Muscle layer of duodenum (tissue), 2 donors: ENCODE data around the gene FAM53B.

Source experiments
- H3K27ac ChIP-seq: one replicate; pipeline ENCODE4 v1.7.0; 2013; ENCODE audit warnings: mild to moderate bottlenecking, low read length
- H3K27me3 ChIP-seq: one replicate; pipeline ENCODE4 v1.7.0; 2013; ENCODE audit warnings: low read depth, mild to moderate bottlenecking, control low read depth, low read length
- H3K36me3 ChIP-seq, 2 donors: one replicate each; pipeline ENCODE4 v1.7.0; 2013; ENCODE audit warnings: low read length in 2 of 2, control low read depth in 1 of 2, mild to moderate bottlenecking in 1 of 2; ENCODE audit not compliant: insufficient read depth in 2 of 2, control insufficient read depth in 1 of 2
- H3K4me1 ChIP-seq, 2 donors: one replicate each; pipeline ENCODE4 v1.7.0; 2013; ENCODE audit warnings: low read length in 2 of 2, mild to moderate bottlenecking in 2 of 2, control low read depth in 1 of 2, moderate library complexity in 1 of 2; ENCODE audit not compliant: insufficient read depth in 2 of 2, control insufficient read depth in 1 of 2
- H3K4me3 ChIP-seq, 2 donors: one replicate each; pipeline ENCODE4 v1.7.0; 2013; ENCODE audit warnings: low read length in 2 of 2, low read depth in 1 of 2, mild to moderate bottlenecking in 1 of 2
- H3K9me3 ChIP-seq, 2 donors: one replicate each; pipeline ENCODE4 v1.7.0; 2013; ENCODE audit warnings: low read length in 2 of 2, control low read depth in 1 of 2, mild to moderate bottlenecking in 1 of 2; ENCODE audit not compliant: control insufficient read depth in 1 of 2
- donor health status: healthy.

The FAM53B gene

GRCh38 chr10:124724279-124725027, 19.7 kb downstream of the FAM53B start:
- no peak overlapping the region for H3K4me3 ChIP-seq
- no peaks in the 10 kb centered on the region for H3K36me3 ChIP-seq
- H3K9me3 ChIP-seq, result no peaks in the 10 kb centered on the region
- H3K27ac ChIP-seq, result peak overlapping the region; percentile 68
- H3K4me1 ChIP-seq, result peaks cover 48 to 74% of the 10 kb centered on the region in 2 donors
- no peaks in the 10 kb centered on the region for H3K27me3 ChIP-seq

- H3K27me3 ChIP-seq, result no peaks in the 10 kb centered on the region
- peak overlapping the region; percentile 68 for H3K27ac ChIP-seq
- no peaks in the 10 kb centered on the region for H3K36me3 ChIP-seq
- H3K4me3 ChIP-seq, result no peak overlapping the region
- H3K9me3 ChIP-seq, result no peaks in the 10 kb centered on the region
- H3K4me1 ChIP-seq, result peaks cover 48 to 74% of the 10 kb centered on the region in 2 donors
These were observed 20.4 kb downstream of the FAM53B start for GRCh38 chr10:124723826-124724225.

GRCh38 chr10:124722798-124723783, 21.1 kb downstream of the FAM53B start:
- no peaks in the 10 kb centered on the region for H3K36me3 ChIP-seq
- H3K27ac ChIP-seq, result peak overlapping the region; percentile 68
- H3K4me1 ChIP-seq, result peaks cover 51 to 74% of the 10 kb centered on the region in 2 donors
- H3K9me3 ChIP-seq, result no peaks in the 10 kb centered on the region
- no peak overlapping the region for H3K4me3 ChIP-seq
- no peaks in the 10 kb centered on the region for H3K27me3 ChIP-seq

DNA sequence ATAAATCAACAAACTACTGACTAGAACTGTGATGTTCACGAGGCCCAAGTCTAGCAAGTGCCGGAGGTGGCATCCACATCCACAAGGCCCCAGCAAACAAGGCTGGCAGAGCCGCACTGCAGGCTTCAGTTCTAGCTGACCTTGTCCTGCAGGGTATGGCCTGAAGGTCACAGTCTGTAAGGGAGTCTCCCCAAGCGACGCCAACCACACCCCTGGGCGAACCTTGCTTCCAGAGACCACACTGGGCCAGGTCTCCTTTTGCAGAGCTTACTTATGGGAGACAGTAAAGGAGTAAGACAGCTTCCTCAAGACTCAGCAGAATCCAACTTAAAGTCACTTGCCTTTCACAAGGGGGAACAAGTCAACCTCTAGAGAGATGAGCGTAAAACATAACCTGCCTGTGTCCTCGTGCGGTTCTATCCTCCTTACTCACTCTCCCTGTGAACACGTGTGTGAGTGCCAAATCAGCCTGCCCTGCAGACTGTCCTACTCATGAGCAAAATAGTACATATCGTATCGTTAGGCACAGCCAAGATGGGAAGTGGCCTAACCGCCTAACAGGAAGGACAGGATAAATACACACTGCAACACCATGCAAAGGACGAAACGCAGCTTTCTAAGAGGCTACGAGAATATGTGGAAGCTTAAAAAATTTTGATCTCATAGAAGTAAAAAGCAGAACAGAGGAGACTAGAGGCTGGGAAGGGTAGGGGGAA, 22.7 kb downstream of the FAM53B start:
- Histone ChIP-seq H3K27ac (peak overlapping the region; percentile 60), H3K36me3 (no peaks in the 10 kb centered on the region), H3K9me3 (no peaks in the 10 kb centered on the region), H3K4me1 (peaks cover 50 to 74% of the 10 kb centered on the region in 2 donors), H3K27me3 (no peaks in the 10 kb centered on the region), H3K4me3 (no peak overlapping the region)

GRCh38 chr10:124719213-124719851, 24.8 kb downstream of the FAM53B start:
- no peaks in the 10 kb centered on the region for H3K9me3 ChIP-seq
- H3K4me3 ChIP-seq, result no peak overlapping the region
- H3K4me1 ChIP-seq, result peaks cover 52 to 78% of the 10 kb centered on the region in 2 donors

DNA sequence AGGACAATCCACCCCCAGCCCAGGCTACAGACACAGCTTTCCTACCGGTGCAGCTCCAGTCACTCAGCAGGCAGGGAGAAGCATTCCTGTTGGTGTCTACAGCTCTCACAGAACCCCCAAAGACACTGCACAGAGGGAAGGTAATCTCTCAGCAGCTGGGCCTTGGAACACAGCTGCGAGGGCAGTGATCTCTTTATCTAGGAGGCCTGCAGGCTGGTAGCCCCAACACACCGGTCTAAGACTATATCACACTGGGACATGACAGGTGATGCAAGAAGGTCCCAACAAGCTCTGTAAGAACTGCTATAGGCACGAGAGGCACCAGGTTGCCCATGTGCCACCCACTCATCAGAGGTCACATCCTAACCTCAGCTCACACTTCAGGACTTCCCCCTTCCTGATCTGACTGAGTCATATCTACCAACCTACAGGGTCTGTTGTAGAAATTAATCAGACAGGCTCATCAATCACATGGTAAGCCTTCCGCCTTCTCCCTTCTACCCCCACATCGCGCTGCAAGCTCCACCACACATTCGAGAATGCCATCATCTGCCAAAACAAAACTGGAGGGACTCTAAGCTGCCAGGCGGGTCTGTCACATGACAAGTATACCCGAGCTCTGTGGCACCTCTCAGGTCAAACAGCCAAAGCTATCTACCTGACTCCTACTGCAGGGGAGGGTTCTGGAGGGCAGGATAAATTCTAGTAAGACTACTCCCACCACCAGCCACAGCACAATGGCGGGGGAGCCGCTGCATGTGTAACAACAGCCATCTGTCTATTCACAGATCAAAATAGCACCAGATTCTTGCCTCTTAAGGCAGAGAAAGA, 26.1 kb downstream of the FAM53B start:
- Histone ChIP-seq H3K27ac (peak overlapping the region; percentile 79), H3K36me3 (no peaks in the 10 kb centered on the region), H3K4me1 (peaks cover 41 to 74% of the 10 kb centered on the region in 2 donors), H3K4me3 (peak overlapping the region in 1 of 2 donors; percentile 12), H3K27me3 (no peaks in the 10 kb centered on the region), H3K9me3 (no peaks in the 10 kb centered on the region)

More at GRCh38 chr10:124719213-124719851, 24.8 kb downstream of the FAM53B start:
- Histone ChIP-seq H3K27ac (peak overlapping the region; percentile 79), H3K36me3 (no peaks in the 10 kb centered on the region), H3K27me3 (no peaks in the 10 kb centered on the region)

DNA sequence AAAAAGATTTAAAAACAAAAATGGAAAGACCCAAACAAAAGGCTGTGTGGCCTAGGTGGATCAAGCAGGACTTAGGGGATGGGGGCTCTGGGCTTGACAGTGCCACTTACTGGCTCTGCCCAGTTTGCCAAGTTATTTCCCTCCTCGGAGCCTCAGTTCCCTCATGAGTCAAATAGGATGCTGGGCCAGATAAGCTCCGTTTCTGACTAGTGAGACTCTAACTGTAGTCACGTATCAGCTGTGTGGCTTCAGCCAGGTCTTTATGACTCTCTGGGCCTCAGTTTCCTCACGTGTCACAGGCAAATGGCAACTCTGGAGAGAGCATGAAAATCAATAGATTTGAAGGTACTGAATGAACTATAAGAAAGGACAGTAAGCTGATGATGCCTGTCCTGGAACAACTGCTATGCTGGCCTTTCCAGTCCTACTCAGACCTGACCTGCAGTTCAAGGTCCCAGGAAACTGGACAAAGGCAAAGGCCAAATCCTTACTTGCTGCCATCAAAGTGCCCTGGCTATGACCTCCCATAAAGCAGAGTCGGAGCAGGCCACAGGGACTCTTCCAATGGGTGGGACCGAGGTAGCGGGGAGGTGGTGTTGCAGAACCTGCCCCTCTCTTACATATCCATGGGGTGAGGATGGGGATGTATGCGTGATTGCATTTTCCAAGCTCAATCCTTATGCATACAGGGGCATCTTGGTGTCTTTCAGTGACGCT, 27.0 kb downstream of the FAM53B start:
- no peak overlapping the region for H3K4me3 ChIP-seq
- H3K4me1 ChIP-seq, result peaks cover 36 to 70% of the 10 kb centered on the region in 2 donors
- no peaks in the 10 kb centered on the region for H3K9me3 ChIP-seq
- no peaks in the 10 kb centered on the region for H3K27me3 ChIP-seq
- peak overlapping the region; percentile 46 for H3K27ac ChIP-seq
- H3K36me3 ChIP-seq, result no peaks in the 10 kb centered on the region

GRCh38 chr10:124716369-124716768, 27.8 kb downstream of the FAM53B start:
- no peak overlapping the region for H3K4me3 ChIP-seq
- no peaks in the 10 kb centered on the region for H3K36me3 ChIP-seq
- no peaks in the 10 kb centered on the region for H3K9me3 ChIP-seq
- peaks cover 32 to 69% of the 10 kb centered on the region in 2 donors for H3K4me1 ChIP-seq
- H3K27me3 ChIP-seq, result no peaks in the 10 kb centered on the region
- no peak overlapping the region for H3K27ac ChIP-seq

DNA sequence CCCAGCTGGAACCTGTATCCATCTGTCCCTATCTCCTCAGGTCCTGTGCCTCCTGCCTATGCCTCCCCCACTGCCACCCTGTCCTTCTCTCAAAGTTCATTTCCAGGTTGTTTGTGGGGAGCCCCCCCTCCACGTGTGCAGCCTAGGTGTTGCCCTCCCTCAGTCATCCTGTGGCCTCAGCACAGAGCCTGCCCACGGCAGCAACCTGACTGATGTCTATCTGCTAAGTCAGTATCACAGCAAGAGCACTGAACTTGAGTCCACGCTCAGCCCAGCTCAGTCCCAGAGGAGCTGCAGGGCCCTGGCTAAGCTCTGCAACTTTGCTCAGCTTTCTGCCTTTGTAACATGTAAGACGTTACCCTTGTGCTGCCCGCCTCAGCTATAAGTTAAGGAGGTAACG, 28.7 kb downstream of the FAM53B start:
- Histone ChIP-seq H3K36me3 (no peaks in the 10 kb centered on the region), H3K9me3 (no peaks in the 10 kb centered on the region), H3K4me3 (no peak overlapping the region), H3K27me3 (no peaks in the 10 kb centered on the region), H3K27ac (no peak overlapping the region), H3K4me1 (peaks cover 28 to 64% of the 10 kb centered on the region in 2 donors)
